GM23338 (cell line): ENCODE results near the gene LINC00632.

Source experiments
- EZH2 ChIP-seq: fragments of 200-600 bp; sonication (generic); IDR thresholded peaks from one replicate; pipeline ENCODE4 v1.8.0; 2017; ENCODE audit warnings: antibody characterized with exemption, mild to moderate bottlenecking, low read depth; ENCODE audit not compliant: unreplicated experiment
- POLR2AphosphoS5 ChIP-seq: IDR thresholded peaks from 2 replicates; pipeline ENCODE4 v1.6.1; 2016; ENCODE audit warnings: antibody characterized with exemption, low read depth
- TF ChIP-seq, protein P1 (sequence below), 2 experiments: fragments of 200-600 bp in 1 of 2; sonication (generic) in 1 of 2; conservative IDR thresholded peaks; 2 replicates each; pipeline versions ENCODE4 v1.5.1 to v1.6.1; 2016 to 2017; ENCODE audit warnings: antibody characterized with exemption in 2 of 2, low read depth in 2 of 2, mild to moderate bottlenecking in 2 of 2, moderate library complexity in 1 of 2
- TF ChIP-seq, protein P2 (sequence below): IDR thresholded peaks from one replicate; pipeline ENCODE4 v1.6.1; 2018; ENCODE audit warnings: antibody characterized with exemption; ENCODE audit not compliant: unreplicated experiment

GRCh38 chrX:140744085-140744484 is 34.5 kb downstream of the LINC00632 start:
- TF ChIP-seq, protein P1, sequence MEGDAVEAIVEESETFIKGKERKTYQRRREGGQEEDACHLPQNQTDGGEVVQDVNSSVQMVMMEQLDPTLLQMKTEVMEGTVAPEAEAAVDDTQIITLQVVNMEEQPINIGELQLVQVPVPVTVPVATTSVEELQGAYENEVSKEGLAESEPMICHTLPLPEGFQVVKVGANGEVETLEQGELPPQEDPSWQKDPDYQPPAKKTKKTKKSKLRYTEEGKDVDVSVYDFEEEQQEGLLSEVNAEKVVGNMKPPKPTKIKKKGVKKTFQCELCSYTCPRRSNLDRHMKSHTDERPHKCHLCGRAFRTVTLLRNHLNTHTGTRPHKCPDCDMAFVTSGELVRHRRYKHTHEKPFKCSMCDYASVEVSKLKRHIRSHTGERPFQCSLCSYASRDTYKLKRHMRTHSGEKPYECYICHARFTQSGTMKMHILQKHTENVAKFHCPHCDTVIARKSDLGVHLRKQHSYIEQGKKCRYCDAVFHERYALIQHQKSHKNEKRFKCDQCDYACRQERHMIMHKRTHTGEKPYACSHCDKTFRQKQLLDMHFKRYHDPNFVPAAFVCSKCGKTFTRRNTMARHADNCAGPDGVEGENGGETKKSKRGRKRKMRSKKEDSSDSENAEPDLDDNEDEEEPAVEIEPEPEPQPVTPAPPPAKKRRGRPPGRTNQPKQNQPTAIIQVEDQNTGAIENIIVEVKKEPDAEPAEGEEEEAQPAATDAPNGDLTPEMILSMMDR (conservative IDR thresholded peaks at IDR 0.05; ENCODE audit: low read depth in 2 of 2) = no peak
- TF ChIP-seq EZH2 (no peak), POLR2AphosphoS5 (no peak)
- TF ChIP-seq, protein P2, sequence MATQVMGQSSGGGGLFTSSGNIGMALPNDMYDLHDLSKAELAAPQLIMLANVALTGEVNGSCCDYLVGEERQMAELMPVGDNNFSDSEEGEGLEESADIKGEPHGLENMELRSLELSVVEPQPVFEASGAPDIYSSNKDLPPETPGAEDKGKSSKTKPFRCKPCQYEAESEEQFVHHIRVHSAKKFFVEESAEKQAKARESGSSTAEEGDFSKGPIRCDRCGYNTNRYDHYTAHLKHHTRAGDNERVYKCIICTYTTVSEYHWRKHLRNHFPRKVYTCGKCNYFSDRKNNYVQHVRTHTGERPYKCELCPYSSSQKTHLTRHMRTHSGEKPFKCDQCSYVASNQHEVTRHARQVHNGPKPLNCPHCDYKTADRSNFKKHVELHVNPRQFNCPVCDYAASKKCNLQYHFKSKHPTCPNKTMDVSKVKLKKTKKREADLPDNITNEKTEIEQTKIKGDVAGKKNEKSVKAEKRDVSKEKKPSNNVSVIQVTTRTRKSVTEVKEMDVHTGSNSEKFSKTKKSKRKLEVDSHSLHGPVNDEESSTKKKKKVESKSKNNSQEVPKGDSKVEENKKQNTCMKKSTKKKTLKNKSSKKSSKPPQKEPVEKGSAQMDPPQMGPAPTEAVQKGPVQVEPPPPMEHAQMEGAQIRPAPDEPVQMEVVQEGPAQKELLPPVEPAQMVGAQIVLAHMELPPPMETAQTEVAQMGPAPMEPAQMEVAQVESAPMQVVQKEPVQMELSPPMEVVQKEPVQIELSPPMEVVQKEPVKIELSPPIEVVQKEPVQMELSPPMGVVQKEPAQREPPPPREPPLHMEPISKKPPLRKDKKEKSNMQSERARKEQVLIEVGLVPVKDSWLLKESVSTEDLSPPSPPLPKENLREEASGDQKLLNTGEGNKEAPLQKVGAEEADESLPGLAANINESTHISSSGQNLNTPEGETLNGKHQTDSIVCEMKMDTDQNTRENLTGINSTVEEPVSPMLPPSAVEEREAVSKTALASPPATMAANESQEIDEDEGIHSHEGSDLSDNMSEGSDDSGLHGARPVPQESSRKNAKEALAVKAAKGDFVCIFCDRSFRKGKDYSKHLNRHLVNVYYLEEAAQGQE = no peak
